IMR-90 (cell line): ENCODE results near the gene THADA. TPM values are rescaled to one million over a fixed set of nuclear protein-coding genes. Genes with fewer than 3 reads are reported as not detected.

Experiments used
- ATAC-seq: fragments of 200-7000 bp; cut with Tn5 transposase; 2 replicates; pipeline ENCODE4 v1.9.1; 2020; ENCODE audit warnings: low read depth, mild to moderate bottlenecking, moderate library complexity
- BruUV-seq: library from RNA; stranded (reverse); fragments of 400-500 nt; replicated peaks from 2 replicates; lab custom pipeline; 2021; lab: Mats Ljungman, UMichigan
- CTCF ChIA-PET: fragments of 300-600 bp; formaldehyde crosslinking; extraction: SDS; loops from one replicate; lab custom pipeline; 2021; ENCODE audit warnings: antibody characterized with exemption; lab: Yijun Ruan, JAX
- POLR2A ChIA-PET: fragments of 300-600 bp; sonication (Branson Sonifier 250); formaldehyde crosslinking; loops from one replicate; lab custom pipeline; 2022; ENCODE audit warnings: antibody characterized with exemption; ENCODE audit not compliant: unreplicated experiment; lab: Charles Lee
- DNase-seq: peaks from one replicate; pipeline ENCODE4 v3.0.0; 2013
- H2AFZ ChIP-seq: replicated peaks from 2 replicates; pipeline ENCODE3; 2013; ENCODE audit warnings: low read length, mild to moderate bottlenecking; ENCODE audit not compliant: poor library complexity
- H2AK5ac ChIP-seq: 2 replicates; pipeline ENCODE4 v1.6.1; 2013; ENCODE audit warnings: low read depth, low read length, inconsistent platforms
- H2AK9ac ChIP-seq: replicated peaks from 2 replicates; pipeline ENCODE3; 2013; ENCODE audit warnings: mild to moderate bottlenecking, low read depth, low read length, moderate library complexity; ENCODE audit not compliant: poor library complexity
- H2BK120ac ChIP-seq: 2 replicates; pipeline ENCODE4 v1.6.1; 2013; ENCODE audit warnings: low read depth, low read length, inconsistent platforms
- H2BK15ac ChIP-seq: 3 replicates; pipeline ENCODE4 v1.6.1; 2013; ENCODE audit warnings: low read depth, low read length, inconsistent platforms
- H2BK20ac ChIP-seq: 2 replicates; pipeline ENCODE4 v1.6.1; 2013; ENCODE audit warnings: low read depth, mild to moderate bottlenecking, inconsistent platforms, low read length, moderate library complexity
- H2BK5ac ChIP-seq: 2 replicates; pipeline ENCODE4 v1.6.1; 2013; ENCODE audit warnings: mild to moderate bottlenecking, low read depth, low read length, inconsistent platforms; ENCODE audit not compliant: poor library complexity, severe bottlenecking
- H3K14ac ChIP-seq: replicated peaks from 2 replicates; pipeline ENCODE4 v1.6.1; 2013; ENCODE audit warnings: low read depth, low read length, inconsistent platforms
- H3K18ac ChIP-seq: 2 replicates; pipeline ENCODE4 v1.6.1; 2013; ENCODE audit warnings: low read depth, low read length, control low read depth
- H3K23ac ChIP-seq: 2 replicates; pipeline ENCODE4 v1.6.1; 2013; ENCODE audit warnings: low read depth, low read length, inconsistent platforms
- H3K27ac ChIP-seq: 2 replicates; pipeline ENCODE4 v1.5.1; 2013; ENCODE audit warnings: mild to moderate bottlenecking, control low read depth, low read length; ENCODE audit not compliant: insufficient read depth
- H3K27me3 ChIP-seq: 2 replicates; pipeline ENCODE4 v1.6.1; 2013; ENCODE audit warnings: low read length; ENCODE audit not compliant: control insufficient read depth, insufficient read depth
- H3K36me3 ChIP-seq: 2 replicates; pipeline ENCODE4 v1.6.1; 2013; ENCODE audit warnings: low read length, mixed read lengths; ENCODE audit not compliant: control insufficient read depth, insufficient read depth
- H3K4ac ChIP-seq: 2 replicates; pipeline ENCODE4 v1.6.1; 2013; ENCODE audit warnings: low read depth, low read length, inconsistent platforms
- H3K4me1 ChIP-seq: 2 replicates; pipeline ENCODE4 v1.6.1; 2013; ENCODE audit warnings: low read length, mixed read lengths; ENCODE audit not compliant: control insufficient read depth, insufficient read depth
- H3K4me2 ChIP-seq: 2 replicates; pipeline ENCODE4 v1.6.1; 2013; ENCODE audit warnings: low read depth, mild to moderate bottlenecking, control low read depth, low read length, moderate library complexity
- H3K4me3 ChIP-seq: 2 replicates; pipeline ENCODE4 v1.5.1; 2013; ENCODE audit warnings: low read depth, mild to moderate bottlenecking, control low read depth, low read length, moderate library complexity; ENCODE audit not compliant: insufficient read depth
- H3K56ac ChIP-seq: 2 replicates; pipeline ENCODE4 v1.6.1; 2013; ENCODE audit warnings: low read length, inconsistent platforms; ENCODE audit not compliant: insufficient read depth; ENCODE audit errors: extremely low read depth
- H3K79me1 ChIP-seq, 2 experiments: 2 replicates each; pipeline ENCODE4 v1.6.1; 2013; ENCODE audit warnings: low read length in 2 of 2, inconsistent platforms in 1 of 2, low read depth in 1 of 2
- H3K9ac ChIP-seq: 2 replicates; pipeline ENCODE4 v1.6.1; 2013; ENCODE audit warnings: low read depth, low read length, control low read depth
- H3K9me1 ChIP-seq: 2 replicates; pipeline ENCODE4 v1.6.1; 2013; ENCODE audit warnings: low read length, inconsistent platforms; ENCODE audit not compliant: insufficient read depth
- H3K9me3 ChIP-seq: 2 replicates; pipeline ENCODE4 v1.6.1; 2013; ENCODE audit warnings: low read length; ENCODE audit not compliant: control insufficient read depth, insufficient read depth
- H4K20me1 ChIP-seq: 2 replicates; pipeline ENCODE4 v1.6.1; 2013; ENCODE audit warnings: low read length, inconsistent platforms; ENCODE audit not compliant: insufficient read depth
- H4K5ac ChIP-seq: 2 replicates; pipeline ENCODE4 v1.6.1; 2013; ENCODE audit warnings: mild to moderate bottlenecking, low read depth, low read length, control low read depth
- H4K8ac ChIP-seq, 2 experiments: 2 replicates each; pipeline ENCODE4 v1.6.1; 2013; ENCODE audit warnings: low read depth in 2 of 2, low read length in 2 of 2, control low read depth in 1 of 2, inconsistent platforms in 1 of 2
- H4K91ac ChIP-seq: 2 replicates; pipeline ENCODE4 v1.6.1; 2013; ENCODE audit warnings: low read depth, low read length, inconsistent platforms; ENCODE audit not compliant: insufficient read depth
- CHD1 ChIP-seq: IDR thresholded peaks from 2 replicates; pipeline ENCODE4 v1.6.1; 2012; ENCODE audit warnings: low read depth, low read length, improper control_type of control experiment
- RCOR1 ChIP-seq: IDR thresholded peaks from 2 replicates; pipeline ENCODE4 v1.6.1; 2012; ENCODE audit warnings: mild to moderate bottlenecking, low read length, improper control_type of control experiment; ENCODE audit not compliant: insufficient replicate concordance
- SMC3 ChIP-seq: fragments of 150-350 bp; IDR thresholded peaks from 2 replicates; pipeline ENCODE4 v1.6.1; 2016; ENCODE audit warnings: low read depth, mild to moderate bottlenecking, antibody characterized with exemption, low read length, moderate library complexity
- WGBS, 2 experiments: methylation state at CpG; one replicate each; pipeline versions ENCODE4 v1.1.5 to v1.1.7; 2013; ENCODE audit warnings: missing lambda C conversion rate in 2 of 2; ENCODE audit not compliant: insufficient read length in 1 of 2; ENCODE audit errors: extremely low coverage in 2 of 2; 5-methylcytosine and 5-hydroxymethylcytosine counted together
- dilution Hi-C: fragments of 300-500 bp; cut with HindIII; formaldehyde crosslinking; loops from one replicate; pipeline ENCODE4 v1.14.3; 2018; ENCODE audit warnings: low sequenced_read_pairs; ENCODE audit not compliant: unreplicated experiment
- in situ Hi-C: fragments of 300-500 bp; cut with MboI; formaldehyde crosslinking; loops from 3 replicates; pipeline ENCODE4 v1.14.3; 2019; ENCODE audit warnings: low sequenced_read_pairs, inconsistent platforms, mixed read lengths
- intact Hi-C: fragments of 100-400 bp; cut with micrococcal nuclease; formaldehyde crosslinking; loops from 2 replicates; pipeline ENCODE4 v1.10.0; 2022
- polyA plus RNA-seq, 3 experiments: library from polyadenylated mRNA; depleted of rRNA; stranded (reverse); fragments of >200 nt; gene quantifications; 2 replicates each; pipeline ENCODE4 v1.2.3, GENCODE V29; 2012; ENCODE audit warnings: low replicate concordance in 1 of 3
- total RNA-seq: library from RNA; depleted of rRNA; stranded (reverse); fragments of >200 nt; gene quantifications from 2 replicates; pipeline ENCODE4 v1.2.3, GENCODE V29; 2012
- TF ChIP-seq, protein P1 (sequence below): conservative IDR thresholded peaks from 2 replicates; pipeline ENCODE4 v1.5.1; 2012; ENCODE audit warnings: mild to moderate bottlenecking, low read depth, low read length, improper control_type of control experiment
- TF ChIP-seq, protein P2 (sequence below): fragments of 150-350 bp; IDR thresholded peaks from 2 replicates; pipeline ENCODE4 v1.6.1; 2016; ENCODE audit warnings: low read depth, mild to moderate bottlenecking, low read length, moderate library complexity, borderline replicate concordance

THADA gene
- total and polyA plus RNA-seq, 2 of the 4 experiments (the other 2 are of a cell fraction), result 10.5 to 21.3 TPM

DNA sequence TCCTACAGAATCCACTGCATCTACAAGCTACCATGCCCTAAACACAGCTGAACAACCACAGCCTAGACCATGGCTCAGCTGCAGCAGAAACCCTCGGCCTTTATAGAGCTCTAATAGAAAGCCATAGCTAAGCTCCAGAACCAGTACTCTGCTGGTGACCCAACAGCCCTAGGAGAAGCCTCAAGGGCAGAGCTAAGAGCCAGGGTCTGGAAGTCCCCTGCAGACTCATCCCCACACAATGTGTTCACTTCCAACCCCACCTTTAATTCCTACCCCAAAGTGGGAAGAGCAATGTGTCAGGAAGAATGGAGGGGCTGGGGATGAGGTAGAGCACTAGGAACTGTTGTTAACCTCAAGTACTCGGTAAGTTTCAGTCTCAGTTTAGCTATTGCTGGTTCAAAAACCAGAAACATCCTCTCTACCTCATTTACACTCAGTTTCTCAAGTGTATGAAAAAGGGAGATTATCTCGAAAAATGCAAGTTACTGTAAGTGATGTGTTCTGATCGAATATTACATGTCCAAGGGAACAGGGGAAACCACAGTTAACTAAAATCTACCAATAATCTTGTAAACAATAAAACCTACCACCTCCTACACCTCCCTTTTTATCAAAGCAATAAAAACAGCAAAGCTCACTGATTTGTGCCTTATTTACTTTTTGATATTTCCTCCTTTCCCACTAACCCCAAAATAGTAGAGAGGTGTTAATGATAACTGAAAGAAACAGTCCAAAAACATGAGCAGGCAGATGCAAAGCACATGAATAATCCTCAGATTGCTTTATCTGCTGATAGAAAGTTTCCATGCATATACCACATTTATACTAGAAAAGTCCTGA is 36.2 kb downstream of the THADA start:
- Histone ChIP-seq H2AFZ (no peak overlapping the region), H2BK120ac (no peak overlapping the region), H3K27ac (no peak overlapping the region), H3K9me1 (no peaks in the 10 kb centered on the region; the same call in 1 of the 2 replicates), H4K5ac (no peak overlapping the region), H2BK20ac (no peak overlapping the region), H3K4me2 (no peak overlapping the region), H3K4me3 (no peak overlapping the region), H3K56ac (no peak overlapping the region), H2AK5ac (no peak overlapping the region), H2BK5ac (no peak overlapping the region), H2AK9ac (no peak overlapping the region), H2BK15ac (no peak overlapping the region), H4K91ac (no peak overlapping the region), H4K20me1 (no peaks in the 10 kb centered on the region), H4K8ac (no peak overlapping the region), H3K14ac (no peak overlapping the region), H3K4me1 (no peaks in the 10 kb centered on the region), H3K27me3 (no peaks in the 10 kb centered on the region), H3K4ac (no peak overlapping the region), H3K23ac (no peak overlapping the region), H3K79me1 (0 out of 4 replicates have a peak, but pooled peaks cover 0 to 3% of the 10 kb centered on the region in 2 experiments), H3K9me3 (no peaks in the 10 kb centered on the region), H3K9ac (no peak overlapping the region), H3K18ac (no peak overlapping the region), H3K36me3 (peaks cover 10% of the 10 kb centered on the region)
- DNase-seq, result no peak
- in situ Hi-C loops, result loop anchor here (25.0 kb wide), 1 partner anchor 722 kb away; no protein-coding TSS in a partner anchor
- intact Hi-C loops, result no loop called here
- no peak for ATAC-seq
- no CpG with 5 or more reads among the region's 4 CpGs for WGBS, 2 experiments
- dilution Hi-C loops, result no loop called here
- POLR2A ChIA-PET, result no interaction called here
- TF ChIP-seq RCOR1 (no peak), SMC3 (no peak), CHD1 (no peak)
- TF ChIP-seq, protein P1, sequence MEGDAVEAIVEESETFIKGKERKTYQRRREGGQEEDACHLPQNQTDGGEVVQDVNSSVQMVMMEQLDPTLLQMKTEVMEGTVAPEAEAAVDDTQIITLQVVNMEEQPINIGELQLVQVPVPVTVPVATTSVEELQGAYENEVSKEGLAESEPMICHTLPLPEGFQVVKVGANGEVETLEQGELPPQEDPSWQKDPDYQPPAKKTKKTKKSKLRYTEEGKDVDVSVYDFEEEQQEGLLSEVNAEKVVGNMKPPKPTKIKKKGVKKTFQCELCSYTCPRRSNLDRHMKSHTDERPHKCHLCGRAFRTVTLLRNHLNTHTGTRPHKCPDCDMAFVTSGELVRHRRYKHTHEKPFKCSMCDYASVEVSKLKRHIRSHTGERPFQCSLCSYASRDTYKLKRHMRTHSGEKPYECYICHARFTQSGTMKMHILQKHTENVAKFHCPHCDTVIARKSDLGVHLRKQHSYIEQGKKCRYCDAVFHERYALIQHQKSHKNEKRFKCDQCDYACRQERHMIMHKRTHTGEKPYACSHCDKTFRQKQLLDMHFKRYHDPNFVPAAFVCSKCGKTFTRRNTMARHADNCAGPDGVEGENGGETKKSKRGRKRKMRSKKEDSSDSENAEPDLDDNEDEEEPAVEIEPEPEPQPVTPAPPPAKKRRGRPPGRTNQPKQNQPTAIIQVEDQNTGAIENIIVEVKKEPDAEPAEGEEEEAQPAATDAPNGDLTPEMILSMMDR, result no peak
- TF ChIP-seq, protein P2, sequence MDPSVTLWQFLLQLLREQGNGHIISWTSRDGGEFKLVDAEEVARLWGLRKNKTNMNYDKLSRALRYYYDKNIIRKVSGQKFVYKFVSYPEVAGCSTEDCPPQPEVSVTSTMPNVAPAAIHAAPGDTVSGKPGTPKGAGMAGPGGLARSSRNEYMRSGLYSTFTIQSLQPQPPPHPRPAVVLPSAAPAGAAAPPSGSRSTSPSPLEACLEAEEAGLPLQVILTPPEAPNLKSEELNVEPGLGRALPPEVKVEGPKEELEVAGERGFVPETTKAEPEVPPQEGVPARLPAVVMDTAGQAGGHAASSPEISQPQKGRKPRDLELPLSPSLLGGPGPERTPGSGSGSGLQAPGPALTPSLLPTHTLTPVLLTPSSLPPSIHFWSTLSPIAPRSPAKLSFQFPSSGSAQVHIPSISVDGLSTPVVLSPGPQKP, result no peak
- no TSS peak for BruUV-seq
- CTCF ChIA-PET, result interaction anchor here (0.6 to 0.7 kb wide), 2 partner anchors 18 to 1016 kb away, joined by 3 to 6 read pairs; no protein-coding TSS in a partner anchor
